SK-N-SH (cell line): ENCODE results near the gene ZNF207. TPM values are rescaled to one million over a fixed set of nuclear protein-coding genes. Genes with fewer than 3 reads are reported as not detected.

Experiments used
- CTCF ChIA-PET: fragments of 300-600, 350-600 bp; formaldehyde crosslinking; extraction: SDS; loops from one replicate; lab custom pipeline; 2021; lab: Yijun Ruan, JAX
- POLR2A ChIA-PET: fragments of 350-600 bp; sonication (Branson Sonifier 250); formaldehyde crosslinking; extraction: SDS; loops from one replicate; lab custom pipeline; 2020; ENCODE audit warnings: antibody characterized with exemption, inconsistent platforms; lab: Yijun Ruan, JAX
- DNase-seq: peaks from one replicate; pipeline ENCODE4 v3.0.0; 2012
- H2AFZ ChIP-seq: fragments of 200-600 bp; sonication (generic); 2 replicates; pipeline ENCODE4 v1.8.1; 2016; ENCODE audit warnings: antibody characterized with exemption, mild to moderate bottlenecking, low read depth
- H3F3A ChIP-seq: fragments of 200-600 bp; sonication (generic); replicated peaks from 2 replicates; pipeline ENCODE3; 2016; ENCODE audit warnings: antibody characterized with exemption, mild to moderate bottlenecking; ENCODE audit not compliant: insufficient read depth
- H3K27ac ChIP-seq, 2 experiments: fragments of 200-500 bp in 1 of 2; fragments of 200-600 bp in 1 of 2; sonication (Bioruptor generic) in 1 of 2; sonication (generic), shearing (Covaris generic) in 1 of 2; 2 replicates each; pipeline versions ENCODE4 v1.5.1 to v1.6.1; 2014 to 2016; ENCODE audit warnings: low read depth in 2 of 2, inconsistent platforms in 1 of 2, low read length in 1 of 2, mild to moderate bottlenecking in 1 of 2, mixed read lengths in 1 of 2
- H3K27me3 ChIP-seq: fragments of 200-600 bp; sonication (generic), shearing (Covaris generic); 2 replicates; pipeline ENCODE4 v1.6.1; 2016; ENCODE audit warnings: mixed run types; ENCODE audit not compliant: insufficient read depth
- H3K36me3 ChIP-seq, 2 experiments: fragments of 200-500 bp in 1 of 2; fragments of 200-600 bp in 1 of 2; sonication (Bioruptor generic) in 1 of 2; sonication (generic) in 1 of 2; replicated peaks in 1 of 2; 2 replicates each; pipeline versions ENCODE3 to v1.5.1; 2014 to 2016; ENCODE audit warnings: low read length in 1 of 2, mild to moderate bottlenecking in 1 of 2; ENCODE audit not compliant: insufficient read depth in 2 of 2, control insufficient read depth in 1 of 2
- H3K4me1 ChIP-seq, 2 experiments: fragments of 200-500 bp in 1 of 2; fragments of 200-600 bp in 1 of 2; sonication (Bioruptor generic) in 1 of 2; sonication (generic), shearing (Covaris generic) in 1 of 2; 2 replicates each; pipeline versions ENCODE4 v1.5.1 to v1.6.1; 2014 to 2016; ENCODE audit warnings: low read depth in 1 of 2, low read length in 1 of 2, mixed run types in 1 of 2; ENCODE audit not compliant: insufficient read depth in 2 of 2, control insufficient read depth in 1 of 2
- H3K4me2 ChIP-seq: fragments of 200-600 bp; sonication (generic), shearing (Covaris generic); 2 replicates; pipeline ENCODE4 v1.6.1; 2017; ENCODE audit warnings: mixed run types
- H3K4me3 ChIP-seq, 2 experiments: fragments of 200-500 bp in 1 of 2; fragments of 200-600 bp in 1 of 2; sonication (Bioruptor generic) in 1 of 2; sonication (generic), shearing (Covaris generic) in 1 of 2; 2 replicates each; pipeline versions ENCODE4 v1.5.1 to v1.8.1; 2014 to 2016; ENCODE audit warnings: low read depth in 2 of 2, inconsistent platforms in 1 of 2, low read length in 1 of 2, mild to moderate bottlenecking in 1 of 2, mixed read lengths in 1 of 2, moderate library complexity in 1 of 2
- H3K79me2 ChIP-seq: fragments of 200-600 bp; sonication (generic); 2 replicates; pipeline ENCODE4 v1.8.1; 2017; ENCODE audit warnings: mild to moderate bottlenecking; ENCODE audit not compliant: insufficient read depth
- H3K9ac ChIP-seq: fragments of 200-600 bp; sonication (generic); 2 replicates; pipeline ENCODE4 v1.6.1; 2017; ENCODE audit warnings: mixed run types
- H3K9me2 ChIP-seq: fragments of 200-600 bp; sonication (generic); 2 replicates; pipeline ENCODE4 v1.6.1; 2017; ENCODE audit warnings: mixed run types
- H3K9me3 ChIP-seq: fragments of 200-600 bp; sonication (generic); 2 replicates; pipeline ENCODE4 v1.6.1; 2017; ENCODE audit warnings: mixed run types, mild to moderate bottlenecking, moderate library complexity
- H4K20me1 ChIP-seq: fragments of 200-600 bp; sonication (generic); 2 replicates; pipeline ENCODE4 v1.6.1; 2017; ENCODE audit warnings: mild to moderate bottlenecking, mixed run types; ENCODE audit not compliant: insufficient read depth
- CHD2 ChIP-seq: fragments of 150-350 bp; IDR thresholded peaks from 2 replicates; pipeline ENCODE4 v1.6.1; 2018; ENCODE audit warnings: low read length; ENCODE audit not compliant: partially characterized antibody
- ELF1 ChIP-seq: IDR thresholded peaks from 2 replicates; pipeline ENCODE4 v1.4.0; 2012
- EP300 ChIP-seq, 2 experiments: IDR thresholded peaks; 2 replicates each; pipeline versions ENCODE4 v1.4.0 to v1.6.1; 2012; ENCODE audit warnings: borderline replicate concordance in 1 of 2, low read depth in 1 of 2, low read length in 1 of 2
- EZH2phosphoT487 ChIP-seq: fragments of 200-600 bp; sonication (generic); IDR thresholded peaks from 2 replicates; pipeline ENCODE4 v1.6.1; 2017; ENCODE audit warnings: low read depth, mixed run types, mild to moderate bottlenecking, antibody characterized with exemption, moderate library complexity, borderline replicate concordance
- FOSL2 ChIP-seq: IDR thresholded peaks from 2 replicates; pipeline ENCODE4 v1.4.0; 2012; ENCODE audit warnings: low read depth, mild to moderate bottlenecking, moderate library complexity, borderline replicate concordance
- GATA2 ChIP-seq: sonication (generic); formaldehyde crosslinking; IDR thresholded peaks from 2 replicates; pipeline ENCODE4 v1.5.0; 2020; ENCODE audit warnings: mild to moderate bottlenecking, missing genetic modification reagents
- JUND ChIP-seq: IDR thresholded peaks from 2 replicates; pipeline ENCODE4 v1.4.0; 2012
- MAX ChIP-seq: IDR thresholded peaks from 2 replicates; pipeline ENCODE4 v1.4.0; 2012; ENCODE audit warnings: low read depth
- NRF1 ChIP-seq: IDR thresholded peaks from 2 replicates; pipeline ENCODE4 v1.6.1; 2012; ENCODE audit warnings: low read depth, mild to moderate bottlenecking, low read length
- POLR2AphosphoS5 ChIP-seq: IDR thresholded peaks from 2 replicates; pipeline ENCODE4 v1.6.1; 2012; ENCODE audit warnings: low read depth, low read length
- RAD21 ChIP-seq: IDR thresholded peaks from 2 replicates; pipeline ENCODE4 v1.6.1; 2012; ENCODE audit warnings: mild to moderate bottlenecking, low read length
- RCOR1 ChIP-seq: fragments of 150-350 bp; IDR thresholded peaks from 2 replicates; pipeline ENCODE4 v1.6.1; 2017; ENCODE audit warnings: antibody characterized with exemption, low read length
- REST ChIP-seq: IDR thresholded peaks from 2 replicates; pipeline ENCODE4 v1.6.1; 2012; ENCODE audit warnings: mild to moderate bottlenecking, low read depth, low read length, moderate library complexity
- RFX5 ChIP-seq: IDR thresholded peaks from 2 replicates; pipeline ENCODE4 v1.6.1; 2012; ENCODE audit warnings: mild to moderate bottlenecking, improper control_type of control experiment, low read length
- SIN3A ChIP-seq: IDR thresholded peaks from 2 replicates; pipeline ENCODE4 v1.6.1; 2012; ENCODE audit warnings: low read depth, mild to moderate bottlenecking, low read length, moderate library complexity, borderline replicate concordance
- SMC3 ChIP-seq: IDR thresholded peaks from 2 replicates; pipeline ENCODE4 v1.6.1; 2012; ENCODE audit warnings: low read depth, low read length, improper control_type of control experiment
- TAF1 ChIP-seq: IDR thresholded peaks from 2 replicates; pipeline ENCODE4 v1.6.1; 2012; ENCODE audit warnings: low read depth, mild to moderate bottlenecking, low read length, moderate library complexity, borderline replicate concordance
- TEAD4 ChIP-seq: IDR thresholded peaks from 2 replicates; pipeline ENCODE4 v1.4.0; 2012; ENCODE audit warnings: mild to moderate bottlenecking, borderline replicate concordance; ENCODE audit not compliant: insufficient read depth
- ZBTB33 ChIP-seq: IDR thresholded peaks from 2 replicates; pipeline ENCODE4 v1.4.0; 2012; ENCODE audit warnings: low read depth, borderline replicate concordance
- WGBS: methylation state at CpG from one replicate; pipeline ENCODE4 v1.1.6; 2017; ENCODE audit warnings: low lambda C conversion rate; 5-methylcytosine and 5-hydroxymethylcytosine counted together
- polyA plus RNA-seq, 3 experiments: library from polyadenylated mRNA; depleted of rRNA; stranded (reverse); fragments of >200 nt; gene quantifications; 2 replicates each; pipeline ENCODE4 v1.2.3, GENCODE V29; 2012

Gene ZNF207
- polyA plus RNA-seq, 1 of the 3 experiments (the other 2 are of a cell fraction): 122 TPM

GRCh38 chr17:32355649-32356377 is 5.9 kb downstream of the ZNF207 start:
- H3K9me2 ChIP-seq: no peaks in the 10 kb centered on the region
- CTCF ChIA-PET: no interaction called here
- H4K20me1 ChIP-seq: peaks cover 97% of the 10 kb centered on the region
- no peaks in the 10 kb centered on the region for H3K9me3 ChIP-seq
- no peaks in the 10 kb centered on the region for H3K27me3 ChIP-seq
- POLR2A ChIA-PET: no interaction called here
- H3K27ac ChIP-seq: no peak overlapping the region
- DNase-seq: no peak
- peaks cover 99% of the 10 kb centered on the region for H3K79me2 ChIP-seq
- TF ChIP-seq SIN3A (no peak), RAD21 (no peak), GATA2 (no peak), JUND (no peak), NRF1 (no peak), ZBTB33 (no peak), POLR2AphosphoS5 (no peak), FOSL2 (no peak), SMC3 (no peak), TEAD4 (no peak), ELF1 (no peak), EP300 (IDR thresholded peaks at IDR 0.05; ENCODE audit: borderline replicate concordance in 1 of 2, low read depth in 1 of 2, low read length in 1 of 2) (no peak), RCOR1 (no peak), CHD2 (no peak), EZH2phosphoT487 (no peak), RFX5 (no peak), REST (no peak), MAX (no peak), TAF1 (no peak)
- 88% methylated on average over 6 of the region's 6 CpGs for WGBS
- peaks cover 48 to 77% of the 10 kb centered on the region in 2 experiments for H3K36me3 ChIP-seq
- peak overlapping the region; percentile 10; the same call in 1 of the 2 replicates for H3K4me2 ChIP-seq
- H3K4me3 ChIP-seq: no peak overlapping the region
- H2AFZ ChIP-seq: no peak overlapping the region
- H3K4me1 ChIP-seq: peaks cover 7 to 16% of the 10 kb centered on the region in 2 experiments; a peak in 3 of 4 replicates
- no peak overlapping the region for H3K9ac ChIP-seq
- H3F3A ChIP-seq: peaks cover 32% of the 10 kb centered on the region
